SK-N-MC (cell line): ENCODE results near the gene TMEM175.

Experiments
- EZH2 ChIP-seq: fragments of 200-600 bp; sonication (generic); IDR thresholded peaks from one replicate; pipeline ENCODE4 v1.6.1; 2017; ENCODE audit warnings: antibody characterized with exemption
- FOXP2 ChIP-seq: optimal IDR thresholded peaks from 2 replicates; pipeline ENCODE3; 2011; ENCODE audit warnings: mild to moderate bottlenecking, moderate library complexity; ENCODE audit not compliant: insufficient read depth; ENCODE audit errors: extremely low read length, control extremely low read depth
- POLR2AphosphoS5 ChIP-seq: IDR thresholded peaks from 2 replicates; pipeline ENCODE4 v1.6.1; 2012; ENCODE audit warnings: mild to moderate bottlenecking, low read depth, low read length, borderline replicate concordance

- no peak for TF ChIP-seq EZH2
- TF ChIP-seq POLR2AphosphoS5, result no peak
- no peak for TF ChIP-seq FOXP2
Measured at GRCh38 chr4:886244-886643, 46.0 kb upstream of the TMEM175 start.
